Smooth muscle cell (in vitro differentiated cells): ENCODE results near the gene PDHX. TPM values are rescaled to one million over a fixed set of nuclear protein-coding genes. Genes with fewer than 3 reads are reported as not detected.

Source experiments
- DNase-seq: peaks from one replicate; lab custom pipeline; 2025; ENCODE audit not compliant: unreplicated experiment; lab: John Stamatoyannopoulos, UW
- H2AFZ ChIP-seq: fragments of 200-600 bp; sonication (generic); 2 replicates; pipeline ENCODE4 v1.6.0; 2016; ENCODE audit warnings: antibody characterized with exemption, low read depth, mild to moderate bottlenecking
- H3F3A ChIP-seq: fragments of 200-600 bp; sonication (generic); 2 replicates; pipeline ENCODE4 v1.6.0; 2017; ENCODE audit warnings: antibody characterized with exemption, low read depth
- H3K27ac ChIP-seq: fragments of 200-600 bp; sonication (generic); 2 replicates; pipeline ENCODE4 v1.5.1; 2016; ENCODE audit warnings: low read depth, mild to moderate bottlenecking
- H3K27me3 ChIP-seq: fragments of 200-600 bp; sonication (generic); 2 replicates; pipeline ENCODE4 v1.6.1; 2016; ENCODE audit warnings: low read depth, mild to moderate bottlenecking
- H3K36me3 ChIP-seq: fragments of 200-600 bp; sonication (generic); 2 replicates; pipeline ENCODE4 v1.5.1; 2016; ENCODE audit warnings: low read depth
- H3K4me1 ChIP-seq: fragments of 200-600 bp; sonication (generic); 2 replicates; pipeline ENCODE4 v1.5.1; 2016; ENCODE audit warnings: low read depth
- H3K4me2 ChIP-seq: fragments of 200-600 bp; sonication (generic); 2 replicates; pipeline ENCODE4 v1.6.0; 2016; ENCODE audit warnings: mild to moderate bottlenecking
- H3K4me3 ChIP-seq: fragments of 200-600 bp; sonication (generic); 2 replicates; pipeline ENCODE4 v1.5.1; 2016; ENCODE audit warnings: mild to moderate bottlenecking
- H3K79me2 ChIP-seq: fragments of 200-600 bp; sonication (generic); 2 replicates; pipeline ENCODE4 v1.6.0; 2016; ENCODE audit warnings: low read depth, mild to moderate bottlenecking
- H3K9ac ChIP-seq: fragments of 200-600 bp; sonication (generic); 2 replicates; pipeline ENCODE4 v1.6.0; 2016; ENCODE audit warnings: low read depth
- H3K9me3 ChIP-seq: fragments of 200-600 bp; sonication (generic); replicated peaks from 2 replicates; pipeline ENCODE4 v1.5.1; 2016; ENCODE audit warnings: low read depth
- H4K20me1 ChIP-seq: fragments of 200-600 bp; sonication (generic); 2 replicates; pipeline ENCODE4 v1.6.0; 2016; ENCODE audit warnings: low read depth
- CTCF ChIP-seq: fragments of 200-600 bp; sonication (generic); IDR thresholded peaks from 2 replicates; pipeline ENCODE4 v1.5.1; 2017; ENCODE audit warnings: borderline replicate concordance, mild to moderate bottlenecking, antibody characterized with exemption; ENCODE audit not compliant: insufficient read depth, poor library complexity, severe bottlenecking
- WGBS: methylation state at CpG from one replicate; pipeline ENCODE4 v1.1.7; 2016; ENCODE audit warnings: low lambda C conversion rate; 5-methylcytosine and 5-hydroxymethylcytosine counted together
- microRNA-seq: library from miRNA; unstranded; fragments of <30 nt; microRNA quantifications from one replicate; pipeline ENCODE4, GENCODE V29; 2016; ENCODE audit warnings: borderline number of aligned reads
- polyA plus RNA-seq: library from polyadenylated mRNA; unstranded; fragments of >200 nt; fragmentation: Nextera tagmentation; extraction: Ambion mirVana; gene quantifications from 2 replicates; pipeline ENCODE4 v1.2.1, GENCODE V29; 2016
- small RNA-seq: library from RNA; depleted of rRNA; stranded (forward); fragments of <200 nt; gene quantifications from one replicate; pipeline ENCODE3, GENCODE V24; 2014
- total RNA-seq: library from RNA; depleted of rRNA; stranded (reverse); fragments of >200 nt; gene quantifications from 2 replicates; pipeline ENCODE4 v1.2.3, GENCODE V29; 2014

Gene PDHX
- total and polyA plus RNA-seq, 2 experiments from 2014 or later: 56.6 to 100 TPM

GRCh38 chr11:35045236-35045820 lies 128.9 kb downstream of the PDHX start:
- H3K9me3 ChIP-seq: no peaks in the 10 kb centered on the region
- no peak overlapping the region for H3K27ac ChIP-seq

More at GRCh38 chr11:35045236-35045820, 128.9 kb downstream of the PDHX start:
- Histone ChIP-seq H3K4me2 (no peak overlapping the region), H3K79me2 (no peaks in the 10 kb centered on the region), H3K27me3 (no peaks in the 10 kb centered on the region), H4K20me1 (no peaks in the 10 kb centered on the region), H3K9ac (no peak overlapping the region), H3K36me3 (no peaks in the 10 kb centered on the region), H3K4me1 (no peaks in the 10 kb centered on the region), H3F3A (no peaks in the 10 kb centered on the region), H2AFZ (no peak overlapping the region), H3K4me3 (no peak overlapping the region)
- DNase-seq: no peak
- 68% methylated on average over 8 of the region's 8 CpGs for WGBS
- TF ChIP-seq CTCF: no peak

Small RNAs within 50 kb of the gene (microRNA-seq; reads per million reads assigned to microRNA genes)
- 30.4 reads per million, percentile 38 among the genes with 10 or more reads in this experiment for gene MIR1343

Small RNAs within 50 kb of the gene (small RNA-seq; reads per million reads assigned to genes)
- 0.39 reads per million, percentile 12 among the genes with 10 or more reads in this experiment for gene MIR1343

Other genes with a start within 250 kb of the PDHX start
- 22.0 and 24.9 TPM in 2 replicates for gene APIP, start 239 bp upstream of the PDHX start, total RNA-seq
- 12.8 and 13.7 TPM in 2 replicates for gene APIP, start 239 bp upstream of the PDHX start, polyA plus RNA-seq
- gene CD44, start 222.6 kb downstream of the PDHX start, total RNA-seq: 143 and 248 TPM in 2 replicates
- 116 and 174 TPM in 2 replicates for gene CD44, start 222.6 kb downstream of the PDHX start, polyA plus RNA-seq